DMS 273 (cell line): ENCODE data around the gene RBM4B.
A peak's percentile ranks its signal among the peaks of the same experiment; 100 is the strongest.

ENCODE experiments used
- DNase-seq: peaks from one replicate; lab custom pipeline; 2025; ENCODE audit not compliant: unreplicated experiment; lab: John Stamatoyannopoulos, UW

The RBM4B gene

DNA sequence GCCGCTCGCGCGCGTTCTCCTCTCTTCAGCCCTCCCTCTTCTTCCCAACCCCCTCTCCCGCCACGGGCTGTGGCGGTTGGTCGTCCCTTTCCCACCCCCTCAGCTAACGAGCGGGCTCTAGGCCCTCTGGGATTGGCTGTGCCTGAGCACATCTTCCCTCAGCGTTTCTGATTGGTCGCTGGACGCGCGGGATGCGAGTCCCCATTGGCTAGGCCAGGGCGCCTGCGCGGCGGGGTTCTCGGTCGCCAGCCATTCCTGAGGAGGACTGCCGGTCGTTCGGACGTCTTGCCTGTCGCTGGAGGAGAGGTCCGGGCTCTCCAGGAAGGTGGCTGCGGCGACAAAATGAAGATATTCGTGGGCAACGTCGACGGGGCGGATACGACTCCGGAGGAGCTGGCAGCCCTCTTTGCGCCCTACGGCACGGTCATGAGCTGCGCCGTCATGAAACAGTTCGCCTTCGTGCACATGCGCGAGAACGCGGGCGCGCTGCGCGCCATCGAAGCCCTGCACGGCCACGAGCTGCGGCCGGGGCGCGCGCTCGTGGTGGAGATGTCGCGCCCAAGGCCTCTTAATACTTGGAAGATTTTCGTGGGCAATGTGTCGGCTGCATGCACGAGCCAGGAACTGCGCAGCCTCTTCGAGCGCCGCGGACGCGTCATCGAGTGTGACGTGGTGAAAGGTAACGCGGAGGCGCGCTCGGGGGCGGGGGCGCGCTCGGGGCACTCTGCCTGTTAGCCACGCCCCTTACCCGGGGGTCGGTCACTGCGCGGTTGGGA is 61.1 kb downstream of the RBM4B start, which contains the start of gene RBM14:
Gene RBM14 (plus strand): TSS at position 252 of the 776 bp plus-strand sequence. CDS start 91 bp downstream, at position 343.
- DNase-seq = peak; percentile 99
